Mucosa of rectum (tissue), 2 donors: ENCODE results near the gene SLC12A6.

Experiments used
- H3K27ac ChIP-seq, 2 donors: one replicate each; pipeline ENCODE4 v1.7.0; 2013; ENCODE audit warnings: inconsistent platforms in 2 of 2, low read depth in 2 of 2, low read length in 2 of 2
- H3K27me3 ChIP-seq, 2 donors: one replicate each; pipeline ENCODE4 v1.7.0; 2013; ENCODE audit warnings: low read length in 2 of 2; ENCODE audit not compliant: control insufficient read depth in 2 of 2, insufficient read depth in 2 of 2
- H3K36me3 ChIP-seq, 2 donors: one replicate each; pipeline ENCODE4 v1.7.0; 2013; ENCODE audit warnings: low read length in 2 of 2; ENCODE audit not compliant: control insufficient read depth in 2 of 2, insufficient read depth in 2 of 2
- H3K4me1 ChIP-seq, 2 donors: one replicate each; pipeline ENCODE4 v1.7.0; 2013; ENCODE audit warnings: low read length in 2 of 2, mild to moderate bottlenecking in 1 of 2; ENCODE audit not compliant: control insufficient read depth in 2 of 2, insufficient read depth in 2 of 2
- H3K4me3 ChIP-seq, 2 donors: one replicate each; pipeline ENCODE4 v1.7.0; 2013; ENCODE audit warnings: low read length in 2 of 2
- H3K9ac ChIP-seq, 2 donors: one replicate each; pipeline ENCODE4 v1.7.0; 2013; ENCODE audit warnings: low read length in 2 of 2, low read depth in 1 of 2, mild to moderate bottlenecking in 1 of 2
- H3K9me3 ChIP-seq, 2 donors: one replicate each; pipeline ENCODE4 v1.7.0; 2013; ENCODE audit warnings: low read length in 2 of 2; ENCODE audit not compliant: control insufficient read depth in 2 of 2
- donor health status: healthy.
- donor health status: Normal muscosa, but diverticular disease.

The SLC12A6 gene

GRCh38 chr15:34314491-34315490, 22.8 kb downstream of the SLC12A6 start:
- no peak overlapping the region for H3K9ac ChIP-seq
- H3K9me3 ChIP-seq = no peaks in the 10 kb centered on the region
- no peak overlapping the region for H3K4me3 ChIP-seq
- no peaks in the 10 kb centered on the region for H3K27me3 ChIP-seq
- H3K36me3 ChIP-seq = no peaks in the 10 kb centered on the region
- no peak overlapping the region for H3K27ac ChIP-seq
- H3K4me1 ChIP-seq = peaks cover 4 to 11% of the 10 kb centered on the region in 2 donors

GRCh38 chr15:34311563-34311962, 26.0 kb downstream of the SLC12A6 start:
- H3K36me3 ChIP-seq = no peaks in the 10 kb centered on the region
- no peaks in the 10 kb centered on the region for H3K9me3 ChIP-seq
- no peaks in the 10 kb centered on the region for H3K27me3 ChIP-seq
- no peak overlapping the region for H3K9ac ChIP-seq
- no peak overlapping the region for H3K4me3 ChIP-seq
- H3K27ac ChIP-seq = no peak overlapping the region
- H3K4me1 ChIP-seq = peaks cover 0 to 2% of the 10 kb centered on the region in 2 donors

GRCh38 chr15:34304613-34305012, 33.0 kb downstream of the SLC12A6 start:
- Histone ChIP-seq H3K9ac (no peak overlapping the region), H3K4me3 (no peak overlapping the region), H3K27ac (no peak overlapping the region), H3K4me1 (no peaks in the 10 kb centered on the region), H3K9me3 (no peaks in the 10 kb centered on the region), H3K27me3 (no peaks in the 10 kb centered on the region), H3K36me3 (no peaks in the 10 kb centered on the region)

GRCh38 chr15:34301058-34301457, 36.5 kb downstream of the SLC12A6 start:
- Histone ChIP-seq H3K9ac (no peak overlapping the region), H3K27ac (no peak overlapping the region), H3K4me1 (no peaks in the 10 kb centered on the region)

GRCh38 chr15:34297059-34297458, 40.5 kb downstream of the SLC12A6 start:
- Histone ChIP-seq H3K9me3 (no peaks in the 10 kb centered on the region), H3K27me3 (no peaks in the 10 kb centered on the region), H3K4me1 (no peaks in the 10 kb centered on the region), H3K9ac (no peak overlapping the region), H3K4me3 (no peak overlapping the region), H3K36me3 (peaks cover 0 to 4% of the 10 kb centered on the region in 2 donors), H3K27ac (no peak overlapping the region)

More at GRCh38 chr15:34301058-34301457, 36.5 kb downstream of the SLC12A6 start:
- H3K4me3 ChIP-seq = no peak overlapping the region
- no peaks in the 10 kb centered on the region for H3K27me3 ChIP-seq
- H3K9me3 ChIP-seq = no peaks in the 10 kb centered on the region
- H3K36me3 ChIP-seq = no peaks in the 10 kb centered on the region

GRCh38 chr15:34292621-34293020, 45.0 kb downstream of the SLC12A6 start:
- H3K36me3 ChIP-seq = peaks cover 0 to 4% of the 10 kb centered on the region in 2 donors
- no peaks in the 10 kb centered on the region for H3K27me3 ChIP-seq
- H3K4me3 ChIP-seq = no peak overlapping the region
- no peaks in the 10 kb centered on the region for H3K9me3 ChIP-seq
- H3K27ac ChIP-seq = no peak overlapping the region
- no peaks in the 10 kb centered on the region for H3K4me1 ChIP-seq
- no peak overlapping the region for H3K9ac ChIP-seq

- Histone ChIP-seq H3K9ac (no peak overlapping the region), H3K27me3 (no peaks in the 10 kb centered on the region), H3K27ac (no peak overlapping the region), H3K36me3 (no peaks in the 10 kb centered on the region), H3K4me1 (no peaks in the 10 kb centered on the region), H3K4me3 (no peak overlapping the region), H3K9me3 (no peaks in the 10 kb centered on the region)
These were observed 52.6 kb downstream of the SLC12A6 start for GRCh38 chr15:34284937-34285336.

- Histone ChIP-seq H3K4me3 (no peak overlapping the region), H3K4me1 (no peaks in the 10 kb centered on the region), H3K36me3 (no peaks in the 10 kb centered on the region), H3K27ac (no peak overlapping the region), H3K9ac (no peak overlapping the region), H3K9me3 (no peaks in the 10 kb centered on the region), H3K27me3 (no peaks in the 10 kb centered on the region)
These were observed 55.2 kb downstream of the SLC12A6 start for GRCh38 chr15:34282384-34282783.

- no peaks in the 10 kb centered on the region for H3K4me1 ChIP-seq
- H3K36me3 ChIP-seq = no peaks in the 10 kb centered on the region
- no peak overlapping the region for H3K27ac ChIP-seq
- no peak overlapping the region for H3K9ac ChIP-seq
- H3K4me3 ChIP-seq = no peak overlapping the region
- no peaks in the 10 kb centered on the region for H3K9me3 ChIP-seq
- H3K27me3 ChIP-seq = no peaks in the 10 kb centered on the region
These were observed 57.4 kb downstream of the SLC12A6 start for GRCh38 chr15:34280193-34280592.

GRCh38 chr15:34279368-34279767, 58.2 kb downstream of the SLC12A6 start:
- no peaks in the 10 kb centered on the region for H3K27me3 ChIP-seq
- no peaks in the 10 kb centered on the region for H3K36me3 ChIP-seq
- no peaks in the 10 kb centered on the region for H3K9me3 ChIP-seq
- no peak overlapping the region for H3K27ac ChIP-seq
- H3K4me3 ChIP-seq = no peak overlapping the region
- H3K4me1 ChIP-seq = no peaks in the 10 kb centered on the region
- H3K9ac ChIP-seq = no peak overlapping the region
